Kidney (tissue), 14 donors: ENCODE measurements around the gene PTBP1. TPM values are rescaled to one million over a fixed set of nuclear protein-coding genes. Genes with fewer than 3 reads are reported as not detected.

Experiments used
- DNase-seq, 5 donors: peaks; one replicate each; pipeline ENCODE4 v3.0.0-alpha.2; 2013 to 2020
- FAIRE-seq: peaks from 2 replicates; lab custom pipeline; 2012; peaks lifted over from hg19 to GRCh38; lab: Jason Lieb, UNC
- H3K27ac ChIP-seq, 2 donors: one replicate each; pipeline ENCODE4 v1.7.0; 2013; ENCODE audit warnings: low read depth in 2 of 2, low read length in 2 of 2, inconsistent platforms in 1 of 2
- H3K27me3 ChIP-seq: one replicate; pipeline ENCODE4 v1.7.1; 2013; ENCODE audit warnings: low read length, inconsistent platforms; ENCODE audit not compliant: control insufficient read depth, insufficient read depth
- H3K36me3 ChIP-seq, 3 donors: one replicate each; pipeline versions ENCODE4 v1.7.0 to v1.7.1; 2013; ENCODE audit warnings: low read length in 3 of 3, control low read depth in 1 of 3, inconsistent platforms in 1 of 3; ENCODE audit not compliant: insufficient read depth in 3 of 3, control insufficient read depth in 2 of 3
- H3K4me1 ChIP-seq, 3 donors: one replicate each; pipeline versions ENCODE4 v1.7.0 to v1.7.1; 2013; ENCODE audit warnings: low read length in 3 of 3, inconsistent platforms in 1 of 3, low read depth in 1 of 3; ENCODE audit not compliant: control insufficient read depth in 2 of 3, insufficient read depth in 2 of 3
- H3K4me3 ChIP-seq, 3 donors: one replicate each; pipeline versions ENCODE4 v1.7.0 to v1.8.1; 2013; ENCODE audit warnings: low read length in 3 of 3, control low read depth in 1 of 3, inconsistent platforms in 1 of 3
- H3K9ac ChIP-seq, 3 donors: one replicate each; pipeline versions ENCODE4 v1.7.0 to v1.7.1; 2013; ENCODE audit warnings: low read length in 3 of 3, control low read depth in 1 of 3, inconsistent platforms in 1 of 3
- H3K9me3 ChIP-seq, 3 donors: one replicate each; pipeline versions ENCODE4 v1.7.0 to v1.7.1; 2013; ENCODE audit warnings: low read length in 3 of 3, control low read depth in 1 of 3, inconsistent platforms in 1 of 3; ENCODE audit not compliant: control insufficient read depth in 2 of 3, insufficient read depth in 1 of 3
- CTCF ChIP-seq: IDR thresholded peaks from 3 replicates; pipeline ENCODE4 v1.5.1; 2012; ENCODE audit warnings: mild to moderate bottlenecking, moderate library complexity, borderline replicate concordance; ENCODE audit not compliant: insufficient read depth; ENCODE audit errors: extremely low read depth
- intact Hi-C: fragments of 100-400 bp; cut with DNase I; formaldehyde crosslinking; loops from one replicate; pipeline ENCODE4 v1.11.1; 2022
- polyA plus RNA-seq: library from polyadenylated mRNA; stranded (reverse); fragments of 350-450 nt; fragmentation: Illumina TruSeq; extraction: RNeasy Lipid Tissue Mini Kit (QIAGEN cat#74804); gene quantifications from one replicate; pipeline ENCODE4 v1.2.3, GENCODE V29; 2014; ENCODE audit warnings: low read depth, low replicate concordance; ENCODE audit not compliant: insufficient read depth
- total RNA-seq: library from RNA; stranded (reverse); fragmentation: NEBNext Ultra II Directional; extraction: Animal tissue kit (Norgen Biotek cat#: 25700); gene quantifications from one replicate; pipeline ENCODE4 v1.2.1, GENCODE V29; 2021
- donor health status: control.
- donor health status: control.
- donor health status: control.
- donor health status: control.
- donor health status: control.
- donor health status: DM: yes; HTN: yes; CAD: no.
- donor health status: Normal renal cell carcinoma (clear cell type).

The PTBP1 gene
- total and polyA plus RNA-seq, 2 donors from 2014 or later = 102 to 339 TPM

GRCh38 chr19:772730-773436 is 24.4 kb upstream of the PTBP1 start:
- no peak for FAIRE-seq
- Histone ChIP-seq H3K27ac (no peak overlapping the region), H3K4me3 (no peak overlapping the region), H3K4me1 (no peaks in the 10 kb centered on the region), H3K36me3 (no peaks in the 10 kb centered on the region), H3K27me3 (no peaks in the 10 kb centered on the region), H3K9ac (no peak overlapping the region), H3K9me3 (no peaks in the 10 kb centered on the region)
- intact Hi-C loops = no loop called here
- TF ChIP-seq CTCF = no peak
- DNase-seq = peak; percentile 79 to 92 (median 88)

- Histone ChIP-seq H3K4me3 (no peak overlapping the region), H3K9ac (no peak overlapping the region), H3K4me1 (peaks cover 0 to 5% (median 0%) of the 10 kb centered on the region in 3 donors), H3K9me3 (no peaks in the 10 kb centered on the region), H3K27ac (no peak overlapping the region), H3K27me3 (no peaks in the 10 kb centered on the region), H3K36me3 (no peaks in the 10 kb centered on the region)
- FAIRE-seq (no peak), DNase-seq (peak in 1 of 5 donors; percentile 38)
- TF ChIP-seq CTCF = no peak
- intact Hi-C loops = no loop called here
These were observed 20.7 kb upstream of the PTBP1 start for GRCh38 chr19:776549-776948.

- Histone ChIP-seq H3K27me3 (no peaks in the 10 kb centered on the region), H3K9me3 (no peaks in the 10 kb centered on the region), H3K9ac (peak overlapping the region in 1 of 3 donors; percentile 48), H3K36me3 (no peaks in the 10 kb centered on the region), H3K4me1 (peaks cover 0 to 12% (median 0%) of the 10 kb centered on the region in 3 donors), H3K27ac (peak overlapping the region; percentile 43 to 69), H3K4me3 (no peak overlapping the region)
- DNase-seq (peak in 4 of 5 donors; percentile 50 to 82 (median 63)), FAIRE-seq (no peak)
- intact Hi-C loops = no loop called here
- TF ChIP-seq CTCF = no peak
These were observed 18.2 kb upstream of the PTBP1 start for GRCh38 chr19:778910-779653.
